Activated gamma-delta T cell treated with anti-CD3 and anti-CD28 coated beads, Interleukin-2, amount 50 U/mL, for 16 hours (primary cell): ENCODE results near the gene PAPPA.

Experiments
- DNase-seq: peaks from one replicate; pipeline ENCODE4 v3.0.0-alpha.2; 2020; ENCODE audit warnings: low read depth

Gene PAPPA

GRCh38 chr9:116275418-116276195, 122.0 kb downstream of the PAPPA start:
- DNase-seq: no peak

- no peak for DNase-seq
Measured at GRCh38 chr9:116276196-116276493, 122.6 kb downstream of the PAPPA start.

GRCh38 chr9:116276651-116277121, 123.1 kb downstream of the PAPPA start:
- DNase-seq: no peak

GRCh38 chr9:116278326-116278725, 124.7 kb downstream of the PAPPA start:
- DNase-seq: no peak

- DNase-seq: no peak
Measured at GRCh38 chr9:116279230-116279629, 125.6 kb downstream of the PAPPA start.

- DNase-seq: no peak
Measured at GRCh38 chr9:116280529-116280928, 126.9 kb downstream of the PAPPA start.

- DNase-seq: no peak
Measured at GRCh38 chr9:116282597-116282996, 129.0 kb downstream of the PAPPA start.

GRCh38 chr9:116284518-116284917, 130.9 kb downstream of the PAPPA start:
- no peak for DNase-seq

- no peak for DNase-seq
Measured at GRCh38 chr9:116285320-116285719, 131.7 kb downstream of the PAPPA start.

- no peak for DNase-seq
Measured at GRCh38 chr9:116286297-116286696, 132.7 kb downstream of the PAPPA start.

GRCh38 chr9:116287721-116288120, 134.1 kb downstream of the PAPPA start:
- no peak for DNase-seq

GRCh38 chr9:116288658-116289057, 135.1 kb downstream of the PAPPA start:
- no peak for DNase-seq

GRCh38 chr9:116297346-116297745, 143.8 kb downstream of the PAPPA start:
- DNase-seq: no peak

- no peak for DNase-seq
Measured at GRCh38 chr9:116298249-116298648, 144.7 kb downstream of the PAPPA start.

GRCh38 chr9:116298878-116299391, 145.3 kb downstream of the PAPPA start:
- DNase-seq: no peak

GRCh38 chr9:116300360-116300870, 146.8 kb downstream of the PAPPA start:
- no peak for DNase-seq

- DNase-seq: no peak
Measured at GRCh38 chr9:116303270-116303669, 149.7 kb downstream of the PAPPA start.

GRCh38 chr9:116303886-116304538, 150.4 kb downstream of the PAPPA start:
- no peak for DNase-seq

- DNase-seq: no peak
Measured at GRCh38 chr9:116304761-116305160, 151.2 kb downstream of the PAPPA start.

GRCh38 chr9:116308076-116308475, 154.5 kb downstream of the PAPPA start:
- no peak for DNase-seq

GRCh38 chr9:116309900-116310611, 156.5 kb downstream of the PAPPA start:
- DNase-seq: no peak

GRCh38 chr9:116312221-116312620, 158.6 kb downstream of the PAPPA start:
- no peak for DNase-seq

- DNase-seq: no peak
Measured at GRCh38 chr9:116313638-116314037, 160.0 kb downstream of the PAPPA start.
